Testis (tissue), 3 donors: ENCODE measurements around the gene CACNG4. TPM values are rescaled to one million over a fixed set of nuclear protein-coding genes. Genes with fewer than 3 reads are reported as not detected.

Experiments
- DNase-seq: peaks from one replicate; pipeline ENCODE4 v3.0.0-alpha.2; 2019
- H3K27ac ChIP-seq, 2 donors: fragments of 200-600 bp; sonication (generic); one replicate each; pipeline ENCODE4 v1.5.1; 2019
- H3K27me3 ChIP-seq: fragments of 200-600 bp; sonication (generic); one replicate; pipeline ENCODE4 v1.5.1; 2019
- H3K36me3 ChIP-seq: fragments of 200-600 bp; sonication (generic); one replicate; pipeline ENCODE4 v1.5.1; 2017; ENCODE audit warnings: low read depth; ENCODE audit errors: missing control alignments
- H3K4me1 ChIP-seq: fragments of 200-600 bp; sonication (generic); one replicate; pipeline ENCODE4 v1.5.1; 2019
- H3K4me3 ChIP-seq, 2 donors: fragments of 200-600 bp; sonication (generic); one replicate each; pipeline ENCODE4 v1.5.1; 2017 to 2019
- H3K9me3 ChIP-seq: fragments of 200-600 bp; sonication (generic); one replicate; pipeline ENCODE4 v1.5.1; 2017
- CTCF ChIP-seq, 3 experiments: fragments of 450-650 bp in 2 of 3; fragments of 200-600 bp in 1 of 3; sonication (generic) in 1 of 3; IDR thresholded peaks; one replicate each; pipeline ENCODE4 v1.5.1; 2016 to 2019; ENCODE audit warnings: antibody characterized with exemption in 3 of 3, mild to moderate bottlenecking in 2 of 3, moderate library complexity in 1 of 3
- POLR2A ChIP-seq: fragments of 450-650 bp; IDR thresholded peaks from one replicate; pipeline ENCODE4 v1.6.1; 2017; ENCODE audit warnings: antibody characterized with exemption, mild to moderate bottlenecking, moderate library complexity
- WGBS, 2 donors: methylation state at CpG; one replicate each; pipeline ENCODE4 v1.1.5; 2018; 5-methylcytosine and 5-hydroxymethylcytosine counted together
- intact Hi-C: fragments of 100-400 bp; cut with DNase I; formaldehyde crosslinking; loops from one replicate; pipeline ENCODE4 v1.15.1; 2023; ENCODE audit warnings: low total_unique reads
- polyA plus RNA-seq: library from polyadenylated mRNA; stranded (reverse); fragments of 350-450 nt; fragmentation: Illumina TruSeq; extraction: RNeasy Lipid Tissue Mini Kit (QIAGEN cat#74804); gene quantifications from one replicate; pipeline ENCODE4 v1.2.3, GENCODE V29; 2014; ENCODE audit warnings: low read depth, low replicate concordance; ENCODE audit not compliant: insufficient read depth
- total RNA-seq, 2 donors: library from RNA; depleted of rRNA; stranded (reverse); fragments of >200 nt; gene quantifications; one replicate each; pipeline ENCODE4 v1.2.3, GENCODE V29; 2016

The CACNG4 gene
- total and polyA plus RNA-seq, 3 donors from 2014 or later: 0.16 to 0.81 (median 0.46) TPM

- H3K27me3 ChIP-seq: no peaks in the 10 kb centered on the region
- H3K4me3 ChIP-seq: no peak overlapping the region
- no peaks in the 10 kb centered on the region for H3K36me3 ChIP-seq
- WGBS, 2 donors: 66 to 74% methylated on average over 18 of the region's 18 CpGs
- H3K27ac ChIP-seq: no peak overlapping the region
- H3K9me3 ChIP-seq: no peaks in the 10 kb centered on the region
- intact Hi-C loops: no loop called here
- DNase-seq: no peak
- no peak for TF ChIP-seq CTCF (IDR thresholded peaks at IDR 0.05)
- TF ChIP-seq POLR2A: no peak
- H3K4me1 ChIP-seq: no peaks in the 10 kb centered on the region
Observed at GRCh38 chr17:66945147-66945835, 19.2 kb upstream of the CACNG4 start.

DNA sequence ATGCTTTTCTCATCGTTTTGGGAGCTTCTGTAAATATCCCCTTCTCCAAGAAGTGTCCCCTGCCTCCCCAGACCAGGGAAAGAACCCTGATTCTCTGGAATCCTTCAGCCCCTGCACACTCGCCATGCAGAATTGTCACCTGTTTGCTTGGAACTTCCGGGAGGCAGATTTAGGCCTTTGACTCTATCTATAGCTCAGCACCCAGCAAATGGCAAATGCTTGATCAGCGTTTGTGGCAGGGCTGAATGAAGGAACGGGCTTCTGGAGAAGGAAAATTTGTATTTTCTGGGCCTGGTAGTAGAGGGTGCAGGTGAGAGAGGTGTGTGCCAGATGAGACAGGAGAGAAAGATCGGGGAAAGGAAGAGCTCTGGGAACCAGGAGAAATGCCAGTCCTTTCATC, 18.3 kb upstream of the CACNG4 start:
- TF ChIP-seq POLR2A (no peak), CTCF (IDR thresholded peaks at IDR 0.05) (no peak)
- intact Hi-C loops: no loop called here
- 95% methylated on average over 6 of the region's 6 CpGs for WGBS, 2 donors
- H3K36me3 ChIP-seq: no peaks in the 10 kb centered on the region
- no peaks in the 10 kb centered on the region for H3K9me3 ChIP-seq
- DNase-seq: no peak
- no peak overlapping the region for H3K4me3 ChIP-seq
- no peaks in the 10 kb centered on the region for H3K4me1 ChIP-seq
- no peaks in the 10 kb centered on the region for H3K27me3 ChIP-seq
- no peak overlapping the region for H3K27ac ChIP-seq

- no peaks in the 10 kb centered on the region for H3K36me3 ChIP-seq
- H3K27ac ChIP-seq: no peak overlapping the region
- no peaks in the 10 kb centered on the region for H3K27me3 ChIP-seq
- H3K9me3 ChIP-seq: no peaks in the 10 kb centered on the region
- H3K4me3 ChIP-seq: no peak overlapping the region
- H3K4me1 ChIP-seq: no peaks in the 10 kb centered on the region
- DNase-seq: no peak
- 68 to 89% methylated on average over 6 of the region's 6 CpGs for WGBS, 2 donors
- TF ChIP-seq POLR2A (no peak), CTCF (IDR thresholded peaks at IDR 0.05) (no peak)
- intact Hi-C loops: no loop called here
Observed at GRCh38 chr17:66947311-66947710, 17.2 kb upstream of the CACNG4 start.

DNA sequence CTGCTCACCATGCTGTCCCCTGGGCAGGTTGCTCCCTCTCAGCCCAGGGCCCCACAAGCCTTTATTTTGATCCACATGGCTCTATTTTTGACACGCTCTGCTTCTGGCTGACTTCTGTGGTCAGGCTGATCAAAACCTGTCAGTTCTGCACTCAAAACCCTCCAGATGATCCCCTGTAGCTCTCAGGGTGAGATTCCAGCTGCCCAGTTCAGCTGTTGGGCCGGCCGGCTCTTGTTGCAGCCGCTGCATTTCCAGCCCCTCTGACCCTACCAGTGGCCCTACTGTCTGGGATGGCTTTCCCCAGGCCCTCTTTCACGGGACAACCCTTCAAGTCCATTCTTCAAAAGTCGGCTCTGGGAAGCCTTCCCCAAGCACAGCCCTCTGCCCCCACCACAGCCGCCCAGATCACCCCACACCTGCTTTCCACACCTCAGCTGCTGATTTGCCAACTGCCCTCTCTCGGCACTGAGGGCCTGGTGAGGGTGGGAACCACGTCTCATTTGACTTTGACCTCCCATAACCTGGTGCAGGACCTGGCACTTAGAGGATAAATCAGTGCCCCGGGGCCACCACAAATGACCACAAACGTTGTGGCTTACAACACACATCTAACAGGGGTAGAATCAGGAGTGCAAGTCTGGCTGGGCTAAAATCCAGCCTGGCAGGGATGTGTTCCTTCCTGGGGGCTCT, 16.3 kb upstream of the CACNG4 start:
- Histone ChIP-seq H3K27me3 (no peaks in the 10 kb centered on the region), H3K36me3 (no peaks in the 10 kb centered on the region), H3K9me3 (no peaks in the 10 kb centered on the region), H3K4me1 (no peaks in the 10 kb centered on the region), H3K27ac (no peak overlapping the region), H3K4me3 (no peak overlapping the region)
- TF ChIP-seq POLR2A (no peak), CTCF (IDR thresholded peaks at IDR 0.05) (no peak)
- intact Hi-C loops: no loop called here
- no peak for DNase-seq
- WGBS, 2 donors: 80 to 81% methylated on average over 11 of the region's 11 CpGs
